ENCODE results near the gene AOAH.

The AOAH gene

DNA sequence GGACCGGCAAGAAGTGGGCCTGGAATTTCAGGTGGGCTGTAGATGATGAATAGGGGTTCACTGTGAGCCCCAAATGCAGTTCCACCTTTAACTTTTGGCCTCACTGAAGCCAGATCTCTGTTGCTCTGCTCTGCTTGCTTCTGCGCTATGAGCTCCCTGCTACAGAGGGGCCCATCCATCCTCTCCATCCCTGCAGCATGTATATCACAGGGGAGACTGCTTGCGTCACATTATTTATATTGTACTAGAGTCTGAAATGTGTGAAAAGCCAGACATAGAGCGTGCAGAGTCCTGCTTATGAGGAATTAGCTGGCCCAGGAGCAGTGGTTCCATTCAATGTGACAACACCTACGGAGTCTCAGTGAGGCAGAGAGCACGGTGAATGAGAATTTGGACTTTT lies 69.9 kb downstream of the AOAH start:
- Histone ChIP-seq H3K4me3 (ENCODE audit: low read length) (no peak overlapping the region), H3K4me2 (ENCODE audit: low read depth, low read length) (no peak overlapping the region), H3K27me3 (replicated peaks; ENCODE audit: insufficient read depth, low read length) (no peaks in the 10 kb centered on the region), H3F3A (ENCODE audit: insufficient read depth, low read length) (no peaks in the 10 kb centered on the region), H2AFZ (ENCODE audit: low read length) (no peak overlapping the region), H3K27ac (ENCODE audit: low read length) (no peak overlapping the region), H3K9ac (ENCODE audit: low read length) (no peak overlapping the region), H3K9me2 (replicated peaks; ENCODE audit: insufficient read depth, low read length) (no peaks in the 10 kb centered on the region), H3K79me2 (ENCODE audit: low read length) (no peaks in the 10 kb centered on the region), H3K9me3 (replicated peaks; ENCODE audit: insufficient read depth, low read length) (no peaks in the 10 kb centered on the region), H4K20me1 (ENCODE audit: insufficient read depth, low read length) (no peaks in the 10 kb centered on the region), H3K36me3 (replicated peaks; ENCODE audit: insufficient read depth, low read length) (no peaks in the 10 kb centered on the region), H3K4me1 (ENCODE audit: low read length) (no peaks in the 10 kb centered on the region)
- TF ChIP-seq CTCF (IDR thresholded peaks at IDR 0.05; ENCODE audit: low read length) (no peak), EZH2phosphoT487 (IDR thresholded peaks at IDR 0.05; ENCODE audit: low read length) (no peak), EZH2 (optimal IDR thresholded peaks at IDR 0.05; ENCODE audit: low read depth, low read length) (no peak)
- DNase-seq: no peak

DNA sequence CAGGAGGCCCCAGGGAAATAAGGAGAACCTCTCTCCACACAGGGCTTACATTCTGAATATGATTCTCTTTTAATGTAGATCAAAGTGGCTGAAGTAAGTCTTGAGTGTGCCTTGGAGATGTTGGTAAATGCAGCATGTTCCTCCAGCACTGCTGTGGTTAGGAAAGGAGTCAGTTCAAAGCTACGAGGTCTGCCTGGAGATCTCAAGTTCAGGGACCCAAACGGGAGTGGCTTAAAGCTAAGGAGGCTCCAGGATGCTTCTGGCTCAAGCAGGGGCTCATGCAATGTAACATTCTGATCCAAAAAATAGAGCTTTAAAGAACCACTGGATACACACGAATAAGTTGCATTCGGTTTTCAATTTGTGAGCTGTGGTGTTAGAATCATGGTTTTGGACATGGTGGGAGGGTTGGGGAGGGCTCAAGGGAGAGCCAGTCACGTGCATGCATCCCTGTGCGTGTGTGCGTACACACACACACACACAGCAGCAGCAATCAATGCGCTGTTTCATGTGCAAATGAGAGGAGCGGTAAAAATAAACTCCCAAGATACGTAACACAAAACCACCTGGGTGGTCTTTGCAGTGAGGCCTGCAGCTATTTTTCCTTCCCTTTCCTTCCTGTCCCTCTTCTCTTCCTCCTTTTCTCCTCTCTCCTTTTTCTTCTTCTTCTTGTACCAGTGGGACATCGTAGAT lies 70.5 kb downstream of the AOAH start:
- no peak overlapping the region for H3K4me3 ChIP-seq (ENCODE audit: low read length)
- H3K27ac ChIP-seq (ENCODE audit: low read length): no peak overlapping the region
- TF ChIP-seq EZH2 (optimal IDR thresholded peaks at IDR 0.05; ENCODE audit: low read depth, low read length) (no peak), CTCF (IDR thresholded peaks at IDR 0.05; ENCODE audit: low read length) (no peak), EZH2phosphoT487 (IDR thresholded peaks at IDR 0.05; ENCODE audit: low read length) (no peak)
- no peaks in the 10 kb centered on the region for H3K79me2 ChIP-seq (ENCODE audit: low read length)
- no peaks in the 10 kb centered on the region for H4K20me1 ChIP-seq (ENCODE audit: insufficient read depth, low read length)
- H2AFZ ChIP-seq (ENCODE audit: low read length): no peak overlapping the region
- H3K9ac ChIP-seq (ENCODE audit: low read length): no peak overlapping the region
- H3K4me2 ChIP-seq (ENCODE audit: low read depth, low read length): no peak overlapping the region
- no peaks in the 10 kb centered on the region for H3K9me2 ChIP-seq (replicated peaks; ENCODE audit: insufficient read depth, low read length)
- no peaks in the 10 kb centered on the region for H3K4me1 ChIP-seq (ENCODE audit: low read length)
- no peaks in the 10 kb centered on the region for H3K36me3 ChIP-seq (replicated peaks; ENCODE audit: insufficient read depth, low read length)
- DNase-seq: no peak
- H3F3A ChIP-seq (ENCODE audit: insufficient read depth, low read length): no peaks in the 10 kb centered on the region
- H3K9me3 ChIP-seq (replicated peaks; ENCODE audit: insufficient read depth, low read length): no peaks in the 10 kb centered on the region
- no peaks in the 10 kb centered on the region for H3K27me3 ChIP-seq (replicated peaks; ENCODE audit: insufficient read depth, low read length)

DNA sequence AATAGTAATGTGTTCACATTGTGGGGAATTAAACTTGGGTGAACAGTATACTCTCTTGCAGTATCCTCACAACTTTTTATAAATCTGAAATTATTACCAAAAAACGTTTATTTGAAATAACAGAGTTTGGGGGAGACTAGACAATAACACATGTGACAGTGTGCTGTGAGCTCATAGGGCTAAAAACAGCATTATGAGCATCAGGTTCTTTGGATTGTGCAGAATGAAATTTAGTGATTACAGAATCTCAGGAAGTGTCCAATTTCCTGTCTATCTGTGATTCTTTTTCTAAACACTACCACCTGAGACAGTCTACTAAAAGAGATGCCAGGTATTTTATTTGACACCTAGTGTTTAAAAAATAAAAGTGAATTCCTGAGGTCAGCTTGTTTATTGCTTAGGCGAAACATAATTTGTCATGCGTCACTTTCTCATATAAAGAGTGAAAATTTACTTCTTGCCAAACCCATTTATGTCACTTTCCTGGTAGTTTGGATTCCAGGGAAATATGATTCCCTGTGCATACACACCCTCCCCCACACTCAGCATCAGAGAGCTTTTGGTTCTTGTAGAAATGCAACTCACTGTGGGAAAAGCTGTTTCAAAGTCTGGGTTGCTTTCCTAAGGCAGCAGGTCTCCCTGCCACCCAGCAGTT lies 71.2 kb downstream of the AOAH start:
- no peak overlapping the region for H2AFZ ChIP-seq (ENCODE audit: low read length)
- no peak overlapping the region for H3K4me3 ChIP-seq (ENCODE audit: low read length)
- H3K79me2 ChIP-seq (ENCODE audit: low read length): no peaks in the 10 kb centered on the region
- H3K4me2 ChIP-seq (ENCODE audit: low read depth, low read length): no peak overlapping the region
- no peaks in the 10 kb centered on the region for H3F3A ChIP-seq (ENCODE audit: insufficient read depth, low read length)
- no peak overlapping the region for H3K27ac ChIP-seq (ENCODE audit: low read length)
- DNase-seq: no peak
- no peaks in the 10 kb centered on the region for H3K9me2 ChIP-seq (replicated peaks; ENCODE audit: insufficient read depth, low read length)
- H3K9me3 ChIP-seq (replicated peaks; ENCODE audit: insufficient read depth, low read length): no peaks in the 10 kb centered on the region
- no peaks in the 10 kb centered on the region for H4K20me1 ChIP-seq (ENCODE audit: insufficient read depth, low read length)
- no peaks in the 10 kb centered on the region for H3K27me3 ChIP-seq (replicated peaks; ENCODE audit: insufficient read depth, low read length)
- no peaks in the 10 kb centered on the region for H3K4me1 ChIP-seq (ENCODE audit: low read length)
- H3K9ac ChIP-seq (ENCODE audit: low read length): no peak overlapping the region
- TF ChIP-seq EZH2 (optimal IDR thresholded peaks at IDR 0.05; ENCODE audit: low read depth, low read length) (no peak), CTCF (IDR thresholded peaks at IDR 0.05; ENCODE audit: low read length) (no peak), EZH2phosphoT487 (IDR thresholded peaks at IDR 0.05; ENCODE audit: low read length) (no peak)
- H3K36me3 ChIP-seq (replicated peaks; ENCODE audit: insufficient read depth, low read length): no peaks in the 10 kb centered on the region
